HepG2 (cell line): ENCODE results near the gene PHF23. TPM values are rescaled to one million over a fixed set of nuclear protein-coding genes. Genes with fewer than 3 reads are reported as not detected.

Source experiments
- FOXM1 ChIP-seq: sonication (generic); formaldehyde crosslinking; IDR thresholded peaks from 2 replicates; pipeline ENCODE4 v1.5.0; 2020; ENCODE audit warnings: missing genetic modification reagents
- HMG20A ChIP-seq: IDR thresholded peaks from 2 replicates; pipeline ENCODE4 v1.6.1; 2016; ENCODE audit warnings: borderline replicate concordance
- MAFF ChIP-seq: IDR thresholded peaks from 2 replicates; pipeline ENCODE4 v1.6.1; 2011; ENCODE audit warnings: low read depth, low read length, improper control_type of control experiment
- PAWR ChIP-seq: sonication (generic); formaldehyde crosslinking; IDR thresholded peaks from 2 replicates; pipeline ENCODE4 v1.4.0; 2020; ENCODE audit warnings: missing genetic modification reagents, mild to moderate bottlenecking, borderline replicate concordance
- PHF8 ChIP-seq: sonication (generic); formaldehyde crosslinking; IDR thresholded peaks from 2 replicates; pipeline ENCODE4 v1.5.0; 2020; ENCODE audit warnings: missing genetic modification reagents
- REXO4 ChIP-seq: sonication (generic); formaldehyde crosslinking; IDR thresholded peaks from 2 replicates; pipeline ENCODE4 v1.8.0; 2022; ENCODE audit warnings: missing genetic modification reagents, mild to moderate bottlenecking, borderline replicate concordance
- RFXAP ChIP-seq: sonication (generic); formaldehyde crosslinking; IDR thresholded peaks from 2 replicates; pipeline ENCODE4 v1.4.0; 2020; ENCODE audit warnings: missing genetic modification reagents, borderline replicate concordance
- SOX13 ChIP-seq, 3 experiments: fragments of 450-650 bp in 1 of 3; sonication (generic) in 1 of 3; formaldehyde crosslinking in 1 of 3; IDR thresholded peaks in 2 of 3; conservative IDR thresholded peaks in 1 of 3; 2 replicates each; pipeline versions ENCODE4 v1.5.0 to v1.6.1; 2016 to 2020; ENCODE audit warnings: antibody characterized with exemption in 1 of 3, mild to moderate bottlenecking in 1 of 3, missing compliant biosample characterization in 1 of 3, missing genetic modification reagents in 1 of 3, moderate library complexity in 1 of 3
- ZSCAN22 ChIP-seq: sonication (generic); formaldehyde crosslinking; IDR thresholded peaks from 2 replicates; pipeline ENCODE4 v1.4.0; 2020; ENCODE audit warnings: mild to moderate bottlenecking, missing genetic modification reagents
- polyA plus RNA-seq, 8 experiments: library from polyadenylated mRNA; depleted of rRNA in 3 of 8; stranded (reverse) in 7 of 8; unstranded in 1 of 8; fragments of >200 nt; fragmentation: Illumina TruSeq in 4 of 8; extraction: Trizol in 4 of 8; gene quantifications; 2 replicates each; pipeline versions ENCODE4 v1.2.1 to v1.2.3, GENCODE V29; 2011 to 2016; ENCODE audit warnings: low read depth in 4 of 8, missing spikeins in 1 of 8, mixed read lengths in 1 of 8; ENCODE audit not compliant: insufficient read depth in 1 of 8
- total RNA-seq, 5 experiments: library from RNA; depleted of rRNA; stranded (reverse); fragments of >200 nt; fragmentation: Illumina TruSeq; extraction: Trizol; gene quantifications; 2 replicates each; pipeline ENCODE4 v1.2.3, GENCODE V29; 2016; ENCODE audit warnings: low read depth in 1 of 5
- TF ChIP-seq, protein P1 (sequence below): sonication (generic); formaldehyde crosslinking; IDR thresholded peaks from 2 replicates; pipeline ENCODE4 v1.8.1; 2023; ENCODE audit warnings: mild to moderate bottlenecking, missing genetic modification reagents
- TF ChIP-seq, protein P2 (sequence below): sonication (generic); formaldehyde crosslinking; IDR thresholded peaks from 2 replicates; pipeline ENCODE4 v1.4.0; 2020; ENCODE audit warnings: missing genetic modification reagents
- TF ChIP-seq, protein P3 (sequence below): sonication (generic); formaldehyde crosslinking; IDR thresholded peaks from 2 replicates; pipeline ENCODE4 v1.8.0; 2022; ENCODE audit warnings: low read depth, missing genetic modification reagents
- TF ChIP-seq, protein P4 (sequence below): sonication (generic); formaldehyde crosslinking; IDR thresholded peaks from 2 replicates; pipeline ENCODE4 v1.4.0; 2020; ENCODE audit warnings: missing genetic modification reagents, borderline replicate concordance
- TF ChIP-seq, protein P5 (sequence below): sonication (generic); formaldehyde crosslinking; IDR thresholded peaks from 2 replicates; pipeline ENCODE4 v1.4.0; 2020; ENCODE audit warnings: low read depth, mild to moderate bottlenecking, missing genetic modification reagents
- TF ChIP-seq, protein P6 (sequence below): sonication (generic); formaldehyde crosslinking; IDR thresholded peaks from 2 replicates; pipeline ENCODE4 v1.4.0; 2020; ENCODE audit warnings: mild to moderate bottlenecking, missing genetic modification reagents

PHF23 gene
- total and polyA plus RNA-seq, 2 of the 13 experiments (the other 11 are each of a cell fraction or from before 2014, with no cell fraction given), result 27.6 to 33.2 TPM

DNA sequence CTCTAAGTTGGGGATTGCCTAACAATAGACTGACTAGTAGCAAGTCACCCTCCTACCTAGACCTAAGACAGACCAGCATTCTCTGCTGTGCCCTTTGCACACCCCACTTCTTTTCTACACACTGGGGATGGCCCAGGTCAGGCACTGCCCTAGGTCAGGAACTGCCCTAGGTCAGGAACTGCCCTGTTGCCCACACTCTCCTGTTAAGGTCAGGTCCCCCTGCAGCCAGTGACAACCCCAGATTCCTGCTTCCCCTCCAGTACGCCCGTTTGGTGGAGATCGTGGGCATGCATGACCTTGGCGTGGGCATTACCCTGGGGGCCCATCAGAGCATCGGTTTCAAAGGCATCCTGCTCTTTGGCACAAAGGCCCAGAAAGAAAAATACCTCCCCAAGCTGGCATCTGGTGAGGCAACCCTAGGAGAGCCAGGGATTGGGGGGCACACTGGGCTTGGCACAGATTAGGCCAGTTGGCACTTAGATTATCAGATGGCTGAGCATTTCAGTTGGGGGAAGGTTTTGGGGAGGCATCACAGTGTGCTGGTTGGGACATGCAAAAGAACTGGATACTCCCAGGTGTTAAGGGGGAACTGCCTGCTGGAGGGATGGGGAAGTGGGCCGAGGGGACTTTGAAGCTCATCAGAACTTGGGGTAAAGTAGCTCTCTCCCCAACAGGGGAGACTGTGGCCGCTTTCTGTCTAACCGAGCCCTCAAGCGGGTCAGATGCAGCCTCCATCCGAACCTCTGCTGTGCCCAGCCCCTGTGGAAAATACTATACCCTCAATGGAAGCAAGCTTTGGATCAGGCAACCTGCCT is 17.8 kb downstream of the PHF23 start (continued):
- TF ChIP-seq, protein P1, sequence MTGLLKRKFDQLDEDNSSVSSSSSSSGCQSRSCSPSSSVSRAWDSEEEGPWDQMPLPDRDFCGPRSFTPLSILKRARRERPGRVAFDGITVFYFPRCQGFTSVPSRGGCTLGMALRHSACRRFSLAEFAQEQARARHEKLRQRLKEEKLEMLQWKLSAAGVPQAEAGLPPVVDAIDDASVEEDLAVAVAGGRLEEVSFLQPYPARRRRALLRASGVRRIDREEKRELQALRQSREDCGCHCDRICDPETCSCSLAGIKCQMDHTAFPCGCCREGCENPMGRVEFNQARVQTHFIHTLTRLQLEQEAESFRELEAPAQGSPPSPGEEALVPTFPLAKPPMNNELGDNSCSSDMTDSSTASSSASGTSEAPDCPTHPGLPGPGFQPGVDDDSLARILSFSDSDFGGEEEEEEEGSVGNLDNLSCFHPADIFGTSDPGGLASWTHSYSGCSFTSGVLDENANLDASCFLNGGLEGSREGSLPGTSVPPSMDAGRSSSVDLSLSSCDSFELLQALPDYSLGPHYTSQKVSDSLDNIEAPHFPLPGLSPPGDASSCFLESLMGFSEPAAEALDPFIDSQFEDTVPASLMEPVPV, result no peak
- TF ChIP-seq PAWR (CRISPR knock-in tag) (no peak), PHF8 (no peak), SOX13 (IDR thresholded peaks at IDR 0.05) (0 out of 2 replicates have a peak, but pooled peaks have one; percentile 7), SOX13 (CRISPR knock-in tag; conservative IDR thresholded peaks at IDR 0.05 in 1 of 2, IDR thresholded peaks at IDR 0.05 in 1 of 2) (no peak), MAFF (no peak), ZSCAN22 (CRISPR knock-in tag) (no peak), RFXAP (CRISPR knock-in tag) (no peak), FOXM1 (CRISPR knock-in tag) (no peak), REXO4 (CRISPR knock-in tag) (no peak), HMG20A (CRISPR knock-in tag) (no peak)
- TF ChIP-seq, protein P2, sequence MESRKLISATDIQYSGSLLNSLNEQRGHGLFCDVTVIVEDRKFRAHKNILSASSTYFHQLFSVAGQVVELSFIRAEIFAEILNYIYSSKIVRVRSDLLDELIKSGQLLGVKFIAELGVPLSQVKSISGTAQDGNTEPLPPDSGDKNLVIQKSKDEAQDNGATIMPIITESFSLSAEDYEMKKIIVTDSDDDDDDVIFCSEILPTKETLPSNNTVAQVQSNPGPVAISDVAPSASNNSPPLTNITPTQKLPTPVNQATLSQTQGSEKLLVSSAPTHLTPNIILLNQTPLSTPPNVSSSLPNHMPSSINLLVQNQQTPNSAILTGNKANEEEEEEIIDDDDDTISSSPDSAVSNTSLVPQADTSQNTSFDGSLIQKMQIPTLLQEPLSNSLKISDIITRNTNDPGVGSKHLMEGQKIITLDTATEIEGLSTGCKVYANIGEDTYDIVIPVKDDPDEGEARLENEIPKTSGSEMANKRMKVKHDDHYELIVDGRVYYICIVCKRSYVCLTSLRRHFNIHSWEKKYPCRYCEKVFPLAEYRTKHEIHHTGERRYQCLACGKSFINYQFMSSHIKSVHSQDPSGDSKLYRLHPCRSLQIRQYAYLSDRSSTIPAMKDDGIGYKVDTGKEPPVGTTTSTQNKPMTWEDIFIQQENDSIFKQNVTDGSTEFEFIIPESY, result no peak
- TF ChIP-seq, protein P3, sequence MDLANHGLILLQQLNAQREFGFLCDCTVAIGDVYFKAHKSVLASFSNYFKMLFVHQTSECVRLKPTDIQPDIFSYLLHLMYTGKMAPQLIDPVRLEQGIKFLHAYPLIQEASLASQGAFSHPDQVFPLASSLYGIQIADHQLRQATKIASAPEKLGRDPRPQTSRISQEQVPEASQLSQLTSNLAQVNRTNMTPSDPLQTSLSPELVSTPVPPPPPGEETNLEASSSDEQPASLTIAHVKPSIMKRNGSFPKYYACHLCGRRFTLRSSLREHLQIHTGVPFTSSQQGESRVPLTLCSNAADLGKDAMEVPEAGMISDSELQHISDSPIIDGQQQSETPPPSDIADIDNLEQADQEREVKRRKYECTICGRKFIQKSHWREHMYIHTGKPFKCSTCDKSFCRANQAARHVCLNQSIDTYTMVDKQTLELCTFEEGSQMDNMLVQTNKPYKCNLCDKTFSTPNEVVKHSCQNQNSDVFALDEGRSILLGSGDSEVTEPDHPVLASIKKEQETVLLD (CRISPR knock-in tag), result no peak
- TF ChIP-seq, protein P4, sequence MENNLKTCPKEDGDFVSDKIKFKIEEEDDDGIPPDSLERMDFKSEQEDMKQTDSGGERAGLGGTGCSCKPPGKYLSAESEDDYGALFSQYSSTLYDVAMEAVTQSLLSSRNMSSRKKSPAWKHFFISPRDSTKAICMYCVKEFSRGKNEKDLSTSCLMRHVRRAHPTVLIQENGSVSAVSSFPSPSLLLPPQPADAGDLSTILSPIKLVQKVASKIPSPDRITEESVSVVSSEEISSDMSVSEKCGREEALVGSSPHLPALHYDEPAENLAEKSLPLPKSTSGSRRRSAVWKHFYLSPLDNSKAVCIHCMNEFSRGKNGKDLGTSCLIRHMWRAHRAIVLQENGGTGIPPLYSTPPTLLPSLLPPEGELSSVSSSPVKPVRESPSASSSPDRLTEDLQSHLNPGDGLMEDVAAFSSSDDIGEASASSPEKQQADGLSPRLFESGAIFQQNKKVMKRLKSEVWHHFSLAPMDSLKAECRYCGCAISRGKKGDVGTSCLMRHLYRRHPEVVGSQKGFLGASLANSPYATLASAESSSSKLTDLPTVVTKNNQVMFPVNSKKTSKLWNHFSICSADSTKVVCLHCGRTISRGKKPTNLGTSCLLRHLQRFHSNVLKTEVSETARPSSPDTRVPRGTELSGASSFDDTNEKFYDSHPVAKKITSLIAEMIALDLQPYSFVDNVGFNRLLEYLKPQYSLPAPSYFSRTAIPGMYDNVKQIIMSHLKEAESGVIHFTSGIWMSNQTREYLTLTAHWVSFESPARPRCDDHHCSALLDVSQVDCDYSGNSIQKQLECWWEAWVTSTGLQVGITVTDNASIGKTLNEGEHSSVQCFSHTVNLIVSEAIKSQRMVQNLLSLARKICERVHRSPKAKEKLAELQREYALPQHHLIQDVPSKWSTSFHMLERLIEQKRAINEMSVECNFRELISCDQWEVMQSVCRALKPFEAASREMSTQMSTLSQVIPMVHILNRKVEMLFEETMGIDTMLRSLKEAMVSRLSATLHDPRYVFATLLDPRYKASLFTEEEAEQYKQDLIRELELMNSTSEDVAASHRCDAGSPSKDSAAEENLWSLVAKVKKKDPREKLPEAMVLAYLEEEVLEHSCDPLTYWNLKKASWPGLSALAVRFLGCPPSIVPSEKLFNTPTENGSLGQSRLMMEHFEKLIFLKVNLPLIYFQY (CRISPR knock-in tag), result no peak
- TF ChIP-seq, protein P5, sequence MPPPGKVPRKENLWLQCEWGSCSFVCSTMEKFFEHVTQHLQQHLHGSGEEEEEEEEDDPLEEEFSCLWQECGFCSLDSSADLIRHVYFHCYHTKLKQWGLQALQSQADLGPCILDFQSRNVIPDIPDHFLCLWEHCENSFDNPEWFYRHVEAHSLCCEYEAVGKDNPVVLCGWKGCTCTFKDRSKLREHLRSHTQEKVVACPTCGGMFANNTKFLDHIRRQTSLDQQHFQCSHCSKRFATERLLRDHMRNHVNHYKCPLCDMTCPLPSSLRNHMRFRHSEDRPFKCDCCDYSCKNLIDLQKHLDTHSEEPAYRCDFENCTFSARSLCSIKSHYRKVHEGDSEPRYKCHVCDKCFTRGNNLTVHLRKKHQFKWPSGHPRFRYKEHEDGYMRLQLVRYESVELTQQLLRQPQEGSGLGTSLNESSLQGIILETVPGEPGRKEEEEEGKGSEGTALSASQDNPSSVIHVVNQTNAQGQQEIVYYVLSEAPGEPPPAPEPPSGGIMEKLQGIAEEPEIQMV, result no peak
- TF ChIP-seq, protein P6, sequence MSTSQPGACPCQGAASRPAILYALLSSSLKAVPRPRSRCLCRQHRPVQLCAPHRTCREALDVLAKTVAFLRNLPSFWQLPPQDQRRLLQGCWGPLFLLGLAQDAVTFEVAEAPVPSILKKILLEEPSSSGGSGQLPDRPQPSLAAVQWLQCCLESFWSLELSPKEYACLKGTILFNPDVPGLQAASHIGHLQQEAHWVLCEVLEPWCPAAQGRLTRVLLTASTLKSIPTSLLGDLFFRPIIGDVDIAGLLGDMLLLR, result no peak
